CD4-positive, alpha-beta T cell treated with Interleukin-1 beta for 1 hour (primary cell): Measurements from ENCODE around the gene NR1I2.

Experiments
- DNase-seq, 2 donors: peaks; one replicate each; pipeline ENCODE4 v3.0.0-alpha.2; 2020 to 2022

Gene NR1I2

DNA sequence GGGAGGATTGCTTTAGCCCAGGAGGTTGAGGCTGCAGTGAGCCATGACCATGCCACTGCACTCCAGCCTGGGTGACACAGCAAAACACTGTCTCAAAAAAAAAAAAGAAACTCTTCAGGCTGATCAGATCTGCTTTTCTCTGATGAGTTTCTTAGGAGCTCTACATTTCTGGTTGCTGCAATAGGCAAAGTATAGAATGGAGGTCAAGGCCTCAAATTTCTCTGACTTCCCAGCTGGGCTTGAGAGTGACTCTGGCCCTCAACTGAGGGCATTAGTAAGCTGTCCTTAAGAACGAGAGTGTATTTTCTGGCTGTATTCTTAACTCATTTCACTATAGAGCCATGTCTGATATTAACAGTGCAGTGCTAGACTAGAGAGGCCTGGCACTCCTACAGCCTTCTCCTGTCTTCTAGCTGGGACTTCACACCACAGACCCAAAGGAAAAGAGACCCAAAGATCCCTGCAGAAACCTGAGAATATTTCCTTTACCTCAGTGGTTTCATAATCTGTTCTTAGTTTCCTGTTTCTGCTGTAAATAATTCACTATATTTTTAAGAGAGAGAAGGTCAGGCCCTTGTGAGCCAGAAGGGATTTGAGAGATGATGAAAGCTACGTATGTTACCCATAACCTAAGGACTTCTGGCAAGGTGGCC lies 2.0 kb upstream of the NR1I2 start:
- DNase-seq, result no peak

DNA sequence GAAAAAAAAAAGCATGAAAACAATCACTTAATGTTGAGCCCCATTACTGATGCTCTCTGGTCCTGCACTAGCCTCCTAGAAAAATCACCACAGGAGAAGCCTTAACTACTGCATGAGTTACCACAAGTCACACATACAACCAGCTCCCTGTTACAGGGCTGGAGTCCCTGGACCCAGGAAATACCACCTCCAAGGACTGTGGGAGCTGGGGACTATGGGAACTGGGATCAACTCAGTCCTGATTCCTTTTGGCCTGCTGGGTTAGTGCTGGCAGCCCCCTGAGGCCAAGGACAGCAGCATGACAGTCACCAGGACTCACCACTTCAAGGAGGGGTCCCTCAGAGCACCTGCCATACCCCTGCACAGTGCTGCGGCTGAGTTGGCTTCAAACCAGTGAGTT lies 559 bp downstream of the NR1I2 start:
- no peak for DNase-seq

DNA sequence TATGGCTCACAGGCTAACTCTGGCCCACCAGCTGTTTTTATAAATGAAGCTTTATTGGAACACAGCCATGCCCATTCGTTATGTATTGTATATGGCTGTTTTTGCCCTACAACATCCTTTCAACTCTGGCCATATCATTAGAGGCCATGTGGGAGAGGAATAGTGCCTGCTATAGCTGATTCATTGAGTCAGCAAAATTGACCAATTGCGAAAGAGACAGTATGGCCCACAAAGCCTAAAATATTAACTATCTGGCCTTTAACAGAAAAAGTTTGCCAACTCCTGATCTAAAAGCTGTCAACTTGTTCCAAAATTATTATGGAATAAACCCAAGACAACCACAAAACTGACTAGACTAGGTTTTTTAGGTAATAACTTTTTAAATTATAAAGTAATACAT lies 1.4 kb downstream of the NR1I2 start:
- DNase-seq, result no peak

DNA sequence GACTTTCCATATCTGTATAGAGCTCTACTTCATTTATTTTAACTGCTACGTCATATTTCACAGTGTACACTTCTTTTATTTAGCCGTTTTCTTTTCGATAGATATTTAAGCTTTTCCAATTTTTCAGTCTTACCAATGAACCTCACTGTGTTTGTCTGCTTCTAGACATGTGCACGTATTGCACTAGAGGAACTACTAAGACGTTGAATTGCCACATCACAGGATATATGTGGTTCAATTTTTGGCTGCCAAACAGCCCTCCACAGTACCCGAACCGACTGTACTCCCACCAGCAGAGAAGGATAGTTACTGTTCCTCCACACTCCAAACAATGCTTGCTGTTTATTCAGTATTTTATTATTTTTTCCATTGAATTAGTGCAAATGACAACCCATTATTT lies 2.0 kb downstream of the NR1I2 start:
- DNase-seq, result no peak

DNA sequence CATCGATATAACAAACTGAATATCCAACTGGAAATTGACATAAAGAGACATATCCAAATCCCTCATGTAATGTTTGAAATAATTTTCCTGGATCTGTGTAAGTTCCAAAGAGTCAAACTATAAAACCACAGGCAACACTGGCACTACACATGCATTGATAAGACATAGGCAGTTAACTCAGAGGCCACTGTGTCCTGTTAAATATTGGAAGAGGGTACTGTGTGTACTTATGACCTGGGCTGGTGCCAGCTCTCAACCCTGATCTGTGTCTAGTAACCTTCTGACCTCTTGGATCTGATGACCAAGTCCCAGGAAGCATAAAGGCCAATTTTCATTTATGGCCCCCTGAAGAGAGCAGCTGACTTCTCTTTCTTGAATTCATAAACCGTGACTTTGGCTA lies 4.5 kb downstream of the NR1I2 start:
- no peak for DNase-seq

DNA sequence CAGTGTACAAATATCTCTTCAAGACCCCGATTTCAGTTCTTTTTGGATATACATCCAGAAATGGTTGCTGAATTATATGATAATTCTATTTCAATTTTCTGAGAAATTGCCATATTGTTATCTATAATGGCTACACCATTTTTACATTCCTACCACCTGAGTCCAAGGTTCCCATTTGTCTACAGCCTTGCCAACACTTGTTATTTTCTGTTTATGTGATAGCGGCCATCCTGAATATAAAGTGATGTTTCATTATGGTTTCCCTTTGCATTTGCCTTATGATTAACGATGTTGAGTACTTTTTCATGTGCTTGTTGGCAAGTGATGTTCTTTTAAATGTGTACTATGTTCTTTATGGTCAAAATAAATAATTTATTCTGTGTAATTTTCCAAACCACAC lies 8.5 kb downstream of the NR1I2 start:
- no peak for DNase-seq

DNA sequence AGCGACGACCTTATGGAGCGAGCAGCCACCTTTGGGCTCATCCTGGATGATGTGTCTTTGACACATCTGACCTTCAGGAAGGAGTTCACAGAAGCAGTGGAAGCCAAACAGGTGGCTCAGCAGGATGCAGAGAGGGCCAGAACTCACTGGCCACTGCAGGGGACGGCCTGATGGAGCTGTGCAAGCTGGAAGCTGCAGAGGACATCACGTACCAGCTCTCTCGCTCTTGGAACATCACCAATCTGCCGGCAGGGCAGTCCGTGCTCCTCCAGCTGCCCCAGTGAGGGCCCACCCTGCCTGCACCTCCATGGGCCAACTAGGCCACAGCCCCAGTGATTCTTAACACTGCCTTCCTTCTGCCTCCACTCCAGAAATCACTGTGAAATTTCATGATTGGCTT lies 10.4 kb downstream of the NR1I2 start:
- no peak for DNase-seq

DNA sequence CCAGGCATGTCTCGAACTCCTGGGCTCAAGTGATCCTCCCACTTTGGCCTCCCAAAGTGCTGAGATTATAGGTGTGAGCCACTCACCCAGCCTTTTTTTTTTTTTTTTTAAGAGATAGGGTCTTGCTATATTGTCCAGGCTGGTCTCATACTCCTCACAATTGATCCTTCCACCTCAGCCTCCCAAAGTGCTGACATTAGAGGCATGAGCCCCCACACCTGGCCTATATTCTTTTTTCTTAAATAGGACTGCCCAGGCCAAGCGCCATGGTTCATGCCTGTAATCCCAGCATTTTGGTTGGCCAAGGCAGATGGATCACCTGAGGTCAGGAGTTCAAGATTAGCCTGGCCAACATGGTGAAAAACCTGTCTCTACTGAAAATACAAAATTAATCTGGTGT lies 12.5 kb downstream of the NR1I2 start:
- DNase-seq, result no peak

DNA sequence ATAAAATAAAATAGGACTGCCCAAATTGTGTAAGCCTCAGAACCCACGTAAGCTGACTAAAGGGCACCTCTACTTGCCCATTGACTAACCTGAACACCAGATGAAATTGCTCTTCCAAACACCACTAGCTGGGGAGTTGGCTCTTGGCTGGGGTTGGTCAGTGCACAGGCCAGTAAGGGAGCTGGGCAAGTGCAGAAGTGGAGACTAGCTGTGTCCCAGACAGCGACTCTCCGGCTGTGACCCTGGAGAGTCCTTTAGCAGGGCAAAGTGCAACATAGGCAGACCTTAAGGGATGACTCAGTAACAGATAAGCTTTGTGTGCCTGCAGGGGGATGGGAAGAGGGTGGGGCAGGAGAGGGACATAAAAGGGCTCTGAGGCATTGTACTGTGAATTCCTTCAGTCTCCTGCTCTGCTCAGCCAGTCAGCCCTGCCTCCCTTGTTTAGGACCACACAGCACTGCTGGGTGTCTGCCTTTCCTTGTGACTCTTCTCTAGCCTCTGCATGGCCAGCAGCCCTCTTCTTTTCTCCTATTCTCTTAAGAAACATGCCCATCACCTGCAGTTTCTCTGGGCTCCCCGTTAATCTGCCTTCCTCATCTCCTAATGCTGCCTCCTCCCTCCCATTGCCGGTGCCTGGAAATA lies 13.2 kb downstream of the NR1I2 start:
- no peak for DNase-seq

DNA sequence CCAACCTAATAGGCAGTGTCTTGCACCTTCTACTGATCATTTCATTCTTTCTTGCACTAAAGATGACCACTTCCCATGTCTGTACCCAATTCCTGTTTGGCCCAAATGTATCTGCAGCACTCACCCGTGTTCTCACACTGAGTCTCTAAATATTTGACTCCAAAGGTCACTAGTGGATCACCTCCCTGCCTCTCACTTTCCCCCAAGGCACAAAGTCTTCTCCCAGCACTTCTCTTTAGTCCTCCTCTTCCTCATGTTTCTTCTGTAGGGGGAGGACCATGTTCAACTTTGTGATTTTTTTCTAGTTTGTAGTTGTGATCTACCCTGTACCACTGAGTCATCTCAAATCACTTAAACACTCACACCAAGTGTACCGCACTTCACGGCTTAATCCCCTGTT lies 13.9 kb downstream of the NR1I2 start:
- DNase-seq, result no peak

DNA sequence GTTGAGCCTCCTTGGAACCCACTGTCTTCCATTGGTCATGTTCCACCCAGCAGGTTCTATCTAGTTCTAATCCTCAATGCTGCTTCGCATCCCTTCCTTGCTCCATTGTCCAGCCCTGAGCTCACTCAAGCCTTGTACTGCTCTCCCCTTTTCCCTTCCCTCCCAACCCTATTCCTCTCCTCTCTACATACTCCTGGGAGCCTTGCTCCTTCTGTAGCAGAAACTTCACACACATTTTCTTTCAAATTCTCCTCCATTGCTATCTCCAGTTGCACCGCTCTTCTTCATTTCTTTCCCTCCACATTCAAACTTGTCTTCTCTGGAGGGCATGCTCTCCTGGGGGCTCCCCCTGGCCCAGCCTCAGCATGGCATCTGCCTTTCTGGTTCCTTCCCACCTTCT lies 14.5 kb downstream of the NR1I2 start:
- no peak for DNase-seq

DNA sequence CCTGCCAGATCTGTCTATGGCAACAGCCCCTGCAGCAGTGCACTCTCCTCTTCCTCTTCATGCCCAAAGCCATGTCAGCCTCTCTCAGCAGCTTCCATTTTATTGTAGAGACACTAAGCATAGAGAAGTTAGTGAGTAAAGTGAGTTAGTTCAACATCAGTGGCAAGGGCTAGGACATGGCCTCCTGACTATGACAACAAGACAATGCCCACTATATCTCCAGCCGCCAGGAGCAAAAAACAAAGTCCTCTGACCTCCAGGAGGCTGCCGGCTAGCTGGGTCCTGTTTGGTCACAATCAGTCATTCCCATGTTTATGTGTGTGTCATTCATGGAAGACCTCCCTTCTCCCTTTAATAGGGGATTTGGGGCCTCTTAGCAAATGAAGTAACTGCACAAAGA lies 14.9 kb downstream of the NR1I2 start:
- no peak for DNase-seq

DNA sequence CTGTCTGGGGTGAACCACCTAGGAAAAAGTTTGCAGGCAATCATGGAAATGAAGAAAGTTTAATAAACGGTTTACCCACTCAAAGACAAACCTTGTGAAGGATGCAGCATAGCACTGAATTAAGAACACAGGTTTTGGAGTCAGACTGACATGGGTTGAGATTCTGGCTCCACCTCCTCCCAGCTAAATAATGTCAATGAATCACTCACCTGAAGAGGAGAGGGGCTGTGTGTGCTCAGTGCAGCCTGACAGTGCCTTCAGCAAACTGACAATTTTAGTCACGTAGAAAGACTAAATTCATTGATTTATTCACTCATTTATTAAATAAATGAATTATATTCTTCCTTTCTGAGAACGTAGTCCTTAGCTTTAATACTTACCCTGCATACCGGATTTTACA lies 18.9 kb downstream of the NR1I2 start:
- no peak for DNase-seq

DNA sequence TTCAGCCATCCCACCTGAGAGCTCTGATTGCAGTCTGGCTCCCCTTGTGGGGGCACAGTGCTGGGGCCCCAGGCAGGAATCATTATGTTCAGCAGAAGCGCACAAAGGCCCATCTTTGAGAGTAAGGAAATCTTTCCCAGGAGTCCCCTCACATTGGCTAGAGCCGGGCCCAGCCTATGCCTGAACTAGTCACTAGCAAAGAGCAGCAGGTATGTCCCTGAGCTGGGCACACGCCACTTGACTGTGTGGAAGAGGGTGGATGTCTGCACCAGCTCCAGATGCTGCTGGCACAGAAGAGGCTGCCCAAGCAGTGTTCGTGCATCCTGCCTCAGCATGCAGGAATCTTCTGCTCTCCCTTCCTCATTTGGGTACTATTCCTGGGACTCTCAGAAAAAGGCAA lies 26.3 kb downstream of the NR1I2 start:
- no peak for DNase-seq

DNA sequence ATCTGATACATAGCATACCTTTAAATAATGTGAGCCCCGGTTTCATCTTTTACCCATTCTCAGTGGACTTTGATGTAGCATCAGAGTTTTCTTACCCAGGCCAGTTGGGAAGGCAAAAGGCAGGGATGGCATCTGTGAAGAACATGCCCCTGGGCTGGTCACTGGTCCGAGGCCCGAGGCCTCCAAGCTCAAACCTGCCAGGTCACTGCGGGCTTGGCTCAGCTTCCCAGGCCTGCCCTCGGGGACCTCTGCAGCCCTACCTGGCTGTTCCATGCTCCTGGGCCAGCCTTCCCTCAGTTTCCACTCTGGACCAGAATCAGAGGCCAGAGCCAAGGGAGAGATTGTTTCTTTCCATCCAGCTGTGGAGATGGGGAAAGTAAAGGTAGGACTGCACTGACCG lies 26.9 kb downstream of the NR1I2 start:
- no peak for DNase-seq

DNA sequence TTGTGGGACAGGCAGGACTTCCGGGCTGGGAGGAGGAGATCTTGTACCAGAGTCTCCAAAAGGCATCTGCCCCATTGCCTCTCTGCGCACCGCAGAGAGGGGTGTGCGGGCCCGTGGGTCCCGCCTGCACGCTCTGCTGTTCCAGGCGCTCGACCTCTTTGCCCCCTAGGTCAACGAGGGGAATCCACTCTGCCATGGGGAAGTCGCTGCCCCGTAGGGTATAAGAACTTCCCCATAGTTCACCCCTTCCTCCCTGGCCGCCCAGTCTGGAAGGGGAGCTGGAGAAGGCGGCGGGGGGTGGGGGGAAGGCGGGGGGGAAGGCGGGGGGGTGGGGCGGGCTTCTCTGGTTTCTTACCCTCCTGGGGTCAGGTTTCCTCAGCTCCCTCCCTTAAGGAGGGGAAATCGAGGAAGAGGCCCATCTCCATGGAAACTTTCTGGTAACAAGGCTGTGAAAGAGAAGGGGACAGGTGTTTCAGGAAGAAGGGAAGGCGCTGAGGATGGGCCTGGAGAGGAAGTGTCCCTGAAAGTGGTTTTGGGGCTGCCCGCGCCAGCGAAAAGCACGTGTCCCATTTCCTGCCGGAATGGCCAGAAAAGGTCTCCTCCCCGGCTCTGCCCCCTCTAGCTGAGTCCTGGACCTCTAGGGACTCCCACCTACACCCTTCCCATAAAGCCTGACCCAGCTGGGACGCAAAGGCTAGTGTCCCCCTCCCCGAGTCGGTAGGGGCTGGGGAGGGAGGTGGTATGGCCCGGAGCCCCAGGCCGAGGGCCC lies 27.5 kb downstream of the NR1I2 start:
- peak in 1 of 2 donors; percentile 2 for DNase-seq

DNA sequence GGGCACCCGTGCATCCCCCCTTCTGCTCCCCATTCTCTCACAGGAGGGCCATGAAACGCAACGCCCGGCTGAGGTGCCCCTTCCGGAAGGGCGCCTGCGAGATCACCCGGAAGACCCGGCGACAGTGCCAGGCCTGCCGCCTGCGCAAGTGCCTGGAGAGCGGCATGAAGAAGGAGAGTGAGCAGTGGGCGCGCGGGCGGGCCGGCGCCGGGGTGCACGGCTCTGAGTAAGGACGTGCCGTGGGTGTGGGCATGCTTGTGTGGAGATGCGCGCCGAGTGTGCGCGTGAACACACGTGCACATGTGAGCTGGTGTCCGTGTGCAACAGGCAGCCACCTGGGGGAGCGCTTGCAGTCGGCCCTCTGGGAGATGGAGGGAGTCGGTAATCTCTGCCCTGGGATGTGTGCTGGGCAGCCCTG lies 28.1 kb downstream of the NR1I2 start:
- peak; percentile 39 to 55 for DNase-seq

DNA sequence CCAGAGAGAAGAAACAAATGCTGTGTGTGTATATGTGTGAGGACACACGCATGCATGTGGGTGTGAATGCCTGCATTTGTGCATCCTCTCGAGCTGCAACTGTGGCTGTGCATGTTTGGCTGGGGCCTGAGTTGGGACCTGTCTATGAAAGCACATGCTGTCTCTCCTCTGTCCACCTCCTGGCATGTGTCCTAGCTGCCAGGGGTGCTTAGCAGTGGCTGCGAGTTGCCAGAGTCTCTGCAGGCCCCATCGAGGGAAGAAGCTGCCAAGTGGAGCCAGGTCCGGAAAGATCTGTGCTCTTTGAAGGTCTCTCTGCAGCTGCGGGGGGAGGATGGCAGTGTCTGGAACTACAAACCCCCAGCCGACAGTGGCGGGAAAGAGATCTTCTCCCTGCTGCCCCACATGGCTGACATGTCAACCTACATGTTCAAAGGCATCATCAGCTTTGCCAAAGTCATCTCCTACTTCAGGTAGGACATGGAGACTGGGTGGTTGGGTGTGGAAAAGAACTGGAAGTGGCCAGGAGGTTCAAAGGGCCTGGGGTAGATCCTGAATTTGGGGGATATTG lies 30.7 kb downstream of the NR1I2 start:
- DNase-seq, result no peak

DNA sequence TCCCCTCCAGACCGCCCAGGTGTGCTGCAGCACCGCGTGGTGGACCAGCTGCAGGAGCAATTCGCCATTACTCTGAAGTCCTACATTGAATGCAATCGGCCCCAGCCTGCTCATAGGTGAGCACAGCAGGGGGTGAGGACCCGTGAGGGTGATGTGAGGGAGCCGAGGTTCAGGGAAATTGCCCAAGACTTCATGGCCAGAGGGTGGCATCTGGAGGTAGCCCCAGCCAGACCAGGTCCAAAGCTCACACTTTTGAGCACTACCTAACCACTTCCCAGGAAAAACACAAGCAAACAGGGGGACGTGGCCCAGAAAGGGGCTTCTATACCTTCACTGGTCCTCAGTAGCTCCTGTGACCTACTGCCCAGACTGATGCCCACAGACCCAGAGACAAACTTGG lies 33.8 kb downstream of the NR1I2 start:
- no peak for DNase-seq

DNA sequence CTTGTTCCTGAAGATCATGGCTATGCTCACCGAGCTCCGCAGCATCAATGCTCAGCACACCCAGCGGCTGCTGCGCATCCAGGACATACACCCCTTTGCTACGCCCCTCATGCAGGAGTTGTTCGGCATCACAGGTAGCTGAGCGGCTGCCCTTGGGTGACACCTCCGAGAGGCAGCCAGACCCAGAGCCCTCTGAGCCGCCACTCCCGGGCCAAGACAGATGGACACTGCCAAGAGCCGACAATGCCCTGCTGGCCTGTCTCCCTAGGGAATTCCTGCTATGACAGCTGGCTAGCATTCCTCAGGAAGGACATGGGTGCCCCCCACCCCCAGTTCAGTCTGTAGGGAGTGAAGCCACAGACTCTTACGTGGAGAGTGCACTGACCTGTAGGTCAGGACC lies 35.2 kb downstream of the NR1I2 start:
- DNase-seq, result no peak

DNA sequence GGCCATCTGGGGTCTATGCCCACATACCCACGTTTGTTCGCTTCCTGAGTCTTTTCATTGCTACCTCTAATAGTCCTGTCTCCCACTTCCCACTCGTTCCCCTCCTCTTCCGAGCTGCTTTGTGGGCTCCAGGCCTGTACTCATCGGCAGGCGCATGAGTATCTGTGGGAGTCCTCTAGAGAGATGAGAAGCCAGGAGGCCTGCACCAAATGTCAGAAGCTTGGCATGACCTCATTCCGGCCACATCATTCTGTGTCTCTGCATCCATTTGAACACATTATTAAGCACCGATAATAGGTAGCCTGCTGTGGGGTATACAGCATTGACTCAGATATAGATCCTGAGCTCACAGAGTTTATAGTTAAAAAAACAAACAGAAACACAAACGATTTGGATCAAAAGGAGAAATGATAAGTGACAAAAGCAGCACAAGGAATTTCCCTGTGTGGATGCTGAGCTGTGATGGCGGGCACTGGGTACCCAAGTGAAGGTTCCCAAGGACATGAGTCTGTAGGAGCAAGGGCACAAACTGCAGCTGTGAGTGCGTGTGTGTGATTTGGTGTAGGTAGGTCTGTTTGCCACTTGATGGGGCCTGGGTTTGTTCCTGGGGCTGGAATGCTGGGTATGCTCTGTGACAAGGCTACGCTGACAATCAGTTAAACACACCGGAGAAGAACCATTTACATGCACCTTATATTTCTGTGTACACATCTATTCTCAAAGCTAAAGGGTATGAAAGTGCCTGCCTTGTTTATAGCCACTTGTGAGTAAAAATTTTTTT lies 35.9 kb downstream of the NR1I2 start:
- no peak for DNase-seq

DNA sequence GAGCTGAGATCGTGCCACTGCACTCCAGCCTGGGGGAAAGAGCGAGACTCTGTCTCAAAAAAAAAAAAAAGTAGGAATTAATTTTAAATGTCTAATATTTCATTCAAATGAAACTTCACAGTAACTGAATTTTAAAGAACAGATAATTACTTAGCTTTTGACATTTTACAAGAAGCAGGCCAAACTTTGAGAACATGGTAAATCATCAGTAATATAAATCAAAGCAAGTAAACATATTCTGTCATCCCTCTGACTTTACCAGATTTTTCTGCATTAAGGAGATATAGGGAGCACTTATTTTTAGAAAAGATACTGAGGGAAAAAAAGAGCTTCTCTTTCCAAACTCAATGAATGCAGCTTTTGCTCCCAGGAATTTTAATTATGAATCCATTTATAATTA lies 37.0 kb downstream of the NR1I2 start:
- DNase-seq, result no peak

DNA sequence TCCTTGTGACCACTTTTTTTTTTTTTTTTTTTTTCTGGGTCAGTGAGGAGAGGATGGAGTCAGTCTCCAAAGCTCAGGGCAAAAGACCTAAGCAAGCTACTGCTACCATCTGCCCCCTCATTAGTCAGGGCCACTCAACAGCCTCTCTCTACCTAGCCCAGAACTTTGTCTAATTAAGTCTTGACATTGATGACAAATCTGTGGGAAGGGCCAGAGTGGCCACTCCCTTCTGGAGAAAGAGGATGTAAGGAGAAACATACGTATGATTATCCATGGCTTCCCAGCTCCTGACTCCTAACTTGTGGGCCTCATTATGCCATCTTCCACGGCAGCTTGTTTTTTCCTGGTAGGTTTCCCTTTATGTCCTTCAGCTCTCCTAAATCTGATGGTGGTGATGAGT lies 37.9 kb downstream of the NR1I2 start:
- no peak for DNase-seq
